Right atrium auricular region (tissue), 2 donors: ENCODE measurements around the gene PIBF1. TPM values are rescaled to one million over a fixed set of nuclear protein-coding genes. Genes with fewer than 3 reads are reported as not detected.

Source experiments
- DNase-seq: peaks from one replicate; pipeline ENCODE4 v3.0.0-alpha.2; 2019; ENCODE audit warnings: low spot score
- H3K27ac ChIP-seq, 2 donors: fragments of 200-600 bp; sonication (generic); 1 replicate in 1 of 2; 2 replicates in 1 of 2; pipeline ENCODE4 v1.5.1; 2016 to 2019
- H3K27me3 ChIP-seq, 2 donors: fragments of 200-600 bp; sonication (generic); one replicate each; pipeline versions ENCODE4 v1.5.1 to v1.6.0; 2017 to 2019
- H3K36me3 ChIP-seq: fragments of 200-600 bp; sonication (generic); one replicate; pipeline ENCODE4 v1.5.1; 2016
- H3K4me1 ChIP-seq, 2 donors: fragments of 200-600 bp; sonication (generic); one replicate each; pipeline versions ENCODE4 v1.5.1 to v1.6.0; 2017 to 2019
- H3K4me3 ChIP-seq, 2 donors: fragments of 200-600 bp; sonication (generic); 1 replicate in 1 of 2; 2 replicates in 1 of 2; pipeline ENCODE4 v1.5.1; 2017 to 2019; ENCODE audit warnings: mild to moderate bottlenecking in 1 of 2, moderate library complexity in 1 of 2
- H3K9me3 ChIP-seq, 2 donors: fragments of 200-600 bp; sonication (generic); one replicate each; pipeline ENCODE4 v1.5.1; 2019
- CTCF ChIP-seq, 2 donors: fragments of 200-600 bp; sonication (generic); IDR thresholded peaks; one replicate each; pipeline ENCODE4 v1.5.1; 2019; ENCODE audit warnings: antibody characterized with exemption in 2 of 2
- total RNA-seq, 2 donors: library from RNA; depleted of rRNA; stranded (reverse); fragments of >200 nt; gene quantifications; one replicate each; pipeline ENCODE4 v1.1.0, GENCODE V29; 2016

The PIBF1 gene
- total RNA-seq, 2 donors from 2014 or later: 9.4 to 17.1 TPM

GRCh38 chr13:73018336-73018735, 236.4 kb downstream of the PIBF1 start:
- no peak overlapping the region for H3K27ac ChIP-seq
- no peak for DNase-seq
- H3K9me3 ChIP-seq: no peaks in the 10 kb centered on the region
- H3K4me3 ChIP-seq: no peak overlapping the region
- H3K27me3 ChIP-seq: no peaks in the 10 kb centered on the region
- no peaks in the 10 kb centered on the region for H3K4me1 ChIP-seq
- no peak for TF ChIP-seq CTCF (IDR thresholded peaks at IDR 0.05)
- no peaks in the 10 kb centered on the region for H3K36me3 ChIP-seq

DNA sequence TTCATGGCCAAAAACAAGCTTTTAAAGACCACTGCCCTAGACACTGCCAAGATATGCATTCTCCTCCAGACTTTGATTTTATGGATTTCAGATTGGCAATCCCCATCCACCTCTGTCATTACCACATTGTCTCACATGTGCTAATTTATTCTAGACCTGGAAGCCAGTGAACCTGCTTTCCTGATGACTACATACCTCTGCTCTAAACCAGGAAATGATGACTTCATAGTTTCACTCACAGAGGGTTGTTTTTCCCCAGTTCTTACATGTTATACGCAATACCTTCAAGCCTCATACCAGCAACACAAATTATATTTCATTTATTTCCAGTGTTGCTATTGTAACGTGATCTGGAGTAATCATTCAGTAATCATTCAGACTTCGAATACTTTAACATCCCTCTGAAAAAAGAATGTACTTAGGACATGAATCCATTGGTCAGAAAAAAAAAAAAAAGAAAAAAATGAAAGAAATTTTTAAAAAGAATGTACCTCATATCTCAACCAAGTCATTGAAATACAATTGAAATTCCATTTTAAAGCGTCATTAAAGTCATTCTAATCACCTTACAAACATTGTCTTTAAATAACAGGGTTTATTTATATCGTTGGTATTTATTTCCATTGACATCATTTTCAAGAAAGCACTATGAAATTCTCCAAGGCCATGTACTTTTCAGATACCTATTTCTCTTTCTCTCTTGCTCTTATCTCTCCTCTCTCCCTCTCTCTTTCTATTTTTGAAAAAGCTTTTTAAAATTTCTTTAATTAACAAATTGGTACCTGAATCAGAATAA, 243.5 kb downstream of the PIBF1 start:
- no peaks in the 10 kb centered on the region for H3K36me3 ChIP-seq
- no peak for TF ChIP-seq CTCF (IDR thresholded peaks at IDR 0.05)
- DNase-seq: no peak
- H3K4me3 ChIP-seq: no peak overlapping the region
- no peaks in the 10 kb centered on the region for H3K4me1 ChIP-seq
- H3K9me3 ChIP-seq: no peaks in the 10 kb centered on the region
- no peaks in the 10 kb centered on the region for H3K27me3 ChIP-seq
- no peak overlapping the region for H3K27ac ChIP-seq

DNA sequence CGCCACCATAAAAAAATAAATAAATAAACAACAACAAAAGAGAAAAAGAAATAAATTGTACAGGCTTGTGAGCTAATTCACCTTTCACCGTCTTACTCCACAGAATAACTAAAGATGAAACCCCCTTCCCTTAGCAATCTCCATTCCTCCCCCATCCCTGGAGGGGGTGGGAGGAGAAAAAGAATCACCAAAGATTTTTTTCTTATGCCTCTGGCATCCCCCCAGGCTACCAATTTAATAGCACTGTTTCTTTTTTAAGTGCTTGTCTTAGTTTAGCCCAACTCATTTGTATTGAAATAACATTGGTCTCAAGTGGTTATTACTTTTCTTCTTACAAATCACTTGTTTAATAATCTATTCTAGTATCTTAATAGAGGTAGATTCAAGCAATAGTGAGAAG, 253.0 kb downstream of the PIBF1 start:
- no peaks in the 10 kb centered on the region for H3K27me3 ChIP-seq
- no peaks in the 10 kb centered on the region for H3K36me3 ChIP-seq
- H3K27ac ChIP-seq: no peak overlapping the region
- no peak for DNase-seq
- no peaks in the 10 kb centered on the region for H3K9me3 ChIP-seq
- TF ChIP-seq CTCF (IDR thresholded peaks at IDR 0.05): no peak
- no peak overlapping the region for H3K4me3 ChIP-seq
- no peaks in the 10 kb centered on the region for H3K4me1 ChIP-seq

GRCh38 chr13:73035660-73036059, 253.7 kb downstream of the PIBF1 start:
- H3K27ac ChIP-seq: no peak overlapping the region
- H3K36me3 ChIP-seq: no peaks in the 10 kb centered on the region
- no peak for TF ChIP-seq CTCF (IDR thresholded peaks at IDR 0.05)
- H3K27me3 ChIP-seq: no peaks in the 10 kb centered on the region
- DNase-seq: no peak
- H3K4me3 ChIP-seq: no peak overlapping the region
- H3K9me3 ChIP-seq: no peaks in the 10 kb centered on the region
- no peaks in the 10 kb centered on the region for H3K4me1 ChIP-seq

DNA sequence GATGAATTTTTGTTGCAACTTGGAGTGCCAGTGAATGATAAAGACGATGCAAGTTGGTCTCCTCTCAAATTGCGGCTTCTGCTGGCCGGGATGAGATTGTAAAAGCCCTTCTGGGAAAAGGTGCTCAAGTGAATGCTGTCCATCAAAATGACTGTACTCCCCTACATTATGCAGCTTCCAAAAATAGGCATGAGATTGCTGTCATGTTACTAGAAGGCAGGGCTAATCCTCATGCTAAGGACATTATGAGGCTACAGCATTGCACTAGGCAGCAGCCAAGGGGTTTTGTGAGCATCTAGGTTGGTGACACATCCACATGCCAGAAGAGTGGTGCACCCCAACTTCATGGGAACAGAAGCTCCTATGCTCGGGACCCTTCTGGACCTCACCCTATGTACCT, 254.6 kb downstream of the PIBF1 start:
- Histone ChIP-seq H3K4me3 (no peak overlapping the region), H3K9me3 (no peaks in the 10 kb centered on the region), H3K4me1 (no peaks in the 10 kb centered on the region), H3K27me3 (no peaks in the 10 kb centered on the region), H3K27ac (no peak overlapping the region), H3K36me3 (no peaks in the 10 kb centered on the region)
- TF ChIP-seq CTCF (IDR thresholded peaks at IDR 0.05): no peak
- DNase-seq: no peak

GRCh38 chr13:73038064-73038463, 256.1 kb downstream of the PIBF1 start:
- Histone ChIP-seq H3K9me3 (no peaks in the 10 kb centered on the region), H3K27me3 (no peaks in the 10 kb centered on the region), H3K4me1 (no peaks in the 10 kb centered on the region), H3K36me3 (no peaks in the 10 kb centered on the region), H3K4me3 (no peak overlapping the region), H3K27ac (no peak overlapping the region)
- no peak for DNase-seq
- TF ChIP-seq CTCF (IDR thresholded peaks at IDR 0.05): no peak
